T-helper 2 cell treated with Interferon-gamma antibody and Interleukin-4, amounts not matched to agents 5 μg/mL and 100 μg/mL, for 36 hours (primary cell): ENCODE measurements around the gene EXOSC10.
"Not testable (repeated sequence)": the region's sequence is repeated elsewhere in the genome, so short reads cannot be mapped to it uniquely, and the experiment has no call there.

Source experiments
- DNase-seq: peaks from one replicate; pipeline ENCODE4 v3.0.0; 2021; ENCODE audit warnings: low spot score
- H3K27ac Mint-ChIP-seq: one replicate; pipeline ENCODE4 v1.8.0; 2021; ENCODE audit warnings: mild to moderate bottlenecking, mixed read lengths
- H3K27me3 Mint-ChIP-seq: one replicate; pipeline ENCODE4 v1.8.0; 2021; ENCODE audit warnings: low read depth, mixed read lengths
- H3K36me3 Mint-ChIP-seq: one replicate; pipeline ENCODE4 v1.8.0; 2021; ENCODE audit warnings: low read depth, mixed read lengths
- H3K4me1 Mint-ChIP-seq: one replicate; pipeline ENCODE4 v1.8.0; 2021; ENCODE audit warnings: low read depth, mixed read lengths
- H3K4me3 Mint-ChIP-seq: one replicate; pipeline ENCODE4 v1.8.0; 2022; ENCODE audit warnings: mild to moderate bottlenecking, moderate library complexity, mixed read lengths
- H3K9me3 Mint-ChIP-seq: one replicate; pipeline ENCODE4 v1.8.0; 2021; ENCODE audit warnings: mixed read lengths

EXOSC10 gene

DNA sequence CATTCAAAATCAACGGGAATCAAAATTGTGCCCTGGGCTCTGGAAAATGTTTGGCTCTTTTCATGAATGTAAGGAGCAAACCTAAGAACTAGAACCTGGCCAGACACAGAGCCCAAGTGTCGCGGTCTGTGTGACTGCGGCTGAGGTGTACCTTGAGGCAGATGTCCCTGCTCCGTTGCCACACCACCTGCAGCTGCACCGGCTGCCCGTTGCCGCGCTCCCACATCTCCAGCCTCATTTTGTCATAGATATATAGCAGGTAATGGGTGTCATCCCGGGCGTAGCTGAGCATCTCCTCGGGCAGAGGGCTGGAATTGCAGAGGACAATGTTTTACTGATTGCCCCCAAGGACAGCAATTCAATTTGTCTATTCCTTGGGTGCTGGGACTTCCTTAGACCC, 18.7 kb downstream of the EXOSC10 start:
- Mint-ChIP-seq H3K27ac (no peak overlapping the region), H3K36me3 (peaks cover 48% of the 10 kb centered on the region)

GRCh38 chr1:11078631-11079030, 21.0 kb downstream of the EXOSC10 start:
- H3K27ac Mint-ChIP-seq: no peak overlapping the region
- no peaks in the 10 kb centered on the region for H3K4me1 Mint-ChIP-seq
- no peaks in the 10 kb centered on the region for H3K27me3 Mint-ChIP-seq
- peaks cover 48% of the 10 kb centered on the region for H3K36me3 Mint-ChIP-seq
- DNase-seq: no peak
- no peak overlapping the region for H3K4me3 Mint-ChIP-seq
- H3K9me3 Mint-ChIP-seq: no peaks in the 10 kb centered on the region

More for the DNA sequence above, 18.7 kb downstream of the EXOSC10 start:
- no peak for DNase-seq
- no peaks in the 10 kb centered on the region for H3K27me3 Mint-ChIP-seq
- no peaks in the 10 kb centered on the region for H3K4me1 Mint-ChIP-seq
- H3K4me3 Mint-ChIP-seq: no peak overlapping the region
- H3K9me3 Mint-ChIP-seq: no peaks in the 10 kb centered on the region

DNA sequence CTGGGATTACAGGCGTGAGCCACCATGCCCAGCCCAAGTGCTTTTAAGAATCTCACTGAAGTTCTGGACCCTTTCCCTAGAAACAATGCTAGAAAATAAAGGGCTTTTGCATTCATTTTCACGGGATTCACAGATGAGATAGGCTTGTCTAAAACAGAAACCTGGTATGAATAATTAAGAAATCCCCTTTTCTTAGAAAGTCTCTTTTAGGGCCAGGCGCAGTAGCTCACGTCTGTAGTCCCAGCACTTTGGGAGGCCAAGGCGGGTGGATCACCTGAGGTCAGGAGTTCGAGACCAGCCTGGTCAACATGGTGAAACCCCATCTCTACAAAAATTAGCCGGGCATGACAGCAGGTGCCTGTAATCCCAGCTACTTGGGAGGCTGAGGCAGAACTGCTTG, 26.3 kb downstream of the EXOSC10 start:
- not testable (repeated sequence) for H3K4me1 Mint-ChIP-seq, H3K9me3 Mint-ChIP-seq, H3K4me3 Mint-ChIP-seq, DNase-seq, H3K27ac Mint-ChIP-seq, H3K27me3 Mint-ChIP-seq
- peaks cover 61% of the 10 kb centered on the region for H3K36me3 Mint-ChIP-seq

GRCh38 chr1:11072216-11072917, 27.3 kb downstream of the EXOSC10 start:
- no peak overlapping the region for H3K27ac Mint-ChIP-seq
- no peak overlapping the region for H3K4me3 Mint-ChIP-seq
- no peaks in the 10 kb centered on the region for H3K27me3 Mint-ChIP-seq
- peaks cover 61% of the 10 kb centered on the region for H3K36me3 Mint-ChIP-seq
- no peaks in the 10 kb centered on the region for H3K9me3 Mint-ChIP-seq
- DNase-seq: no peak
- H3K4me1 Mint-ChIP-seq: peaks cover 1% of the 10 kb centered on the region

GRCh38 chr1:11071463-11072215, 28.0 kb downstream of the EXOSC10 start:
- Mint-ChIP-seq H3K4me3 (no peak overlapping the region), H3K27me3 (no peaks in the 10 kb centered on the region), H3K9me3 (no peaks in the 10 kb centered on the region), H3K27ac (no peak overlapping the region), H3K36me3 (peaks cover 60% of the 10 kb centered on the region), H3K4me1 (peaks cover 1% of the 10 kb centered on the region)
- DNase-seq: no peak

DNA sequence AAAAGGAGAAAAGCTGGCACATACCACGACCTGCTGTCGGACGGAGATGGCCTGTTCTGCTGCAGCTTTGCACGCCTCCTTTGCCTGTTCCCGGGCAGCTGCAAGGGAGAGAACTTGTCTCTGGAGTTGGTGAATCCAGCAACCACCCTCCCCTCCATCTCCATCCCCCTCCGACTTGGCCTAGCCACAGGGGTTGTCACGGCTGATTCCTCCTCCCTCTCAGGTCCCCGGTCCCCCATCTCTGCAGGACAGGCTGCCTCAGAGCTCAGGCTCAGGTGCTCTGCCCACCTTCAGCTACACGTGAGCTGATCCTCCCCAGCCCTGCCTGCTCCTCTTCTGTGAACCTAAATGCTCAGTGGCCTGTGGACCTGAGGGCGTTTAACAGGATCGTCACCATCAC, 28.8 kb downstream of the EXOSC10 start:
- DNase-seq: no peak
- Mint-ChIP-seq H3K36me3 (peaks cover 61% of the 10 kb centered on the region), H3K9me3 (no peaks in the 10 kb centered on the region), H3K4me1 (peaks cover 1% of the 10 kb centered on the region), H3K27ac (no peak overlapping the region), H3K4me3 (no peak overlapping the region), H3K27me3 (no peaks in the 10 kb centered on the region)

DNA sequence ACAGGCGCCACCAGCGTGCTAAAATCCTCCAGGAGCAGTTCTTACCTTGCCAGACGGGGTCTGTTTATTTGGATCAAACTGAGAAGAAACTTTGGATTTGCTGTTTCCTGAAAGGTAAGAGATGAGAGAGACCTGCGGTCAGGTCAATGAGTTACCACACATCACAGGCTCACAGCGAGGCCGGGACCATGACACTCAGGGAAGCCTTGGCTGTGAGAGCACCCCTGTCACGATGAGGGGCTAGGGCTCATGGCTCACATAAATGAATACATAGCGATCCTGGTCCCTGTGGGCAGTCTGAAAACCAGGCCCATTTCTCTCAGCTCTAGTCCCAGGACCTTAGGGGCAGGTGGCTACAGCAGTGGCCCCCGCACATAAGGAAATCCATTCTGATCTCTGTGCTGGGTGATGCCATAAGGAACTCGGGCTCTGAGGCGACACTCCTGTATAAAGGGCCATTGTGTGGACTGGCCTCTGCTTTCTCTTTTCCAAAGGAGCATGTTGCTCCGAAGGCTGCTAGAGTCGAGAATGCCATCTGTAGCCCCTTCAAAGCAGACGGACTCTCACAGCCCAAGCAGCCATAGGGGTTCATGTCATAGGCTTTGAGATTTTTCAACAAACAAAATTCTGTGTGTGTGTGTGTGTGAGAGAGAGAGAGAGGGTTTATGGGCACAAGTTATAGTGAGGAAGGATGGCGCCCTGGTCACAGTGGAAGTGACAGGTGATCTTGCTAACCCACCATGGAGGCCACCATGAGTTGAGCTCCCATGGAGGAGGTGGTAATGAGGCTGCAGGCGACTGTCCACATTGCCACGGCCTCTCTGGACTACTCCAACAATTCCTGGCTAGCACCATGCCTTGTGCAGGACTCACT, 30.8 kb downstream of the EXOSC10 start:
- Mint-ChIP-seq H3K9me3 (no peaks in the 10 kb centered on the region), H3K4me3 (no peak overlapping the region), H3K27me3 (no peaks in the 10 kb centered on the region), H3K36me3 (peaks cover 62% of the 10 kb centered on the region), H3K27ac (no peak overlapping the region), H3K4me1 (peaks cover 1% of the 10 kb centered on the region)
- no peak for DNase-seq

DNA sequence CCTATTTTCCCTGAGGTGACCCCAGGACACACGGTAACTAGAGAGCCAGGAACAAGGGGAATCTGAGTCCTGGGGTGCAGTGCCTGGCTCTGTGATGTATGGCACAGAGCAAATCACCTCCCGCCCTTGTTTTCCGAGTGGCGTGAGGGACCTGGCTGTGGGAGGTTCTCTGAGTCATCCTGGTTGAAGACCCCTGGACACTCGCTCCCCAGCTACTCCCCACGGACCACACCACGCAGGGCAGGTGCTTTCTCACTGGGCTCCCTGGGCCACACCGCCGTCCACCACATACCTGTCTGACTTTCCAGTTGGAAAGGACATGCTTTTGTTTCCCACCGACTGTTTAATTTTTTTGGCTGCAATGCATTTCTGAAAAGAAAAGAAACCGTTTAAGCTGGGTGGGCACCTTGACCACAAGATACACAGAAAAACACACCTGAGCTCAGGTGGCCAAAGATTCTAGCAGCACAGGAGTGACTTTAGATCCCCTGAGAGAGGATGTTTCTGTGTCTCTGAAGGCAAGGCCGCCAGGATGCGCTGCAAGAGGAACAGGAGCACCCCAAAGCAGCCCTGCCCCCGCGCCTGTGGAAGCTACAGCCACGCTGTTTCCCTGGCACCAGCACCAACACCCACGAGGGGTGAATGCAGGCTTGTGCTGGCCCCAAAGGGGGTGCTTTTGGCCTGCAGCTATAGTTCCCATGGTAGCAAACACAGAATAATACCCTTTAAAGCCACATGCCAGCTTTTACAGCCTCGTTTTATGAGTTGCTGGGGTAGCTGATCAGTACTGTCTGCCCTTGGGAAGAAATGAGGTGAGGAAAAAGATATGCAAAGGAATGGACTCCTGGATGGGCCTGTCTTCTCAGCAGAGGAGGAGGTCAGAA, 31.7 kb downstream of the EXOSC10 start:
- H3K4me1 Mint-ChIP-seq: peaks cover 6% of the 10 kb centered on the region
- no peak for DNase-seq
- H3K9me3 Mint-ChIP-seq: no peaks in the 10 kb centered on the region
- no peak overlapping the region for H3K27ac Mint-ChIP-seq
- peaks cover 68% of the 10 kb centered on the region for H3K36me3 Mint-ChIP-seq
- H3K4me3 Mint-ChIP-seq: no peak overlapping the region
- no peaks in the 10 kb centered on the region for H3K27me3 Mint-ChIP-seq

- peaks cover 58% of the 10 kb centered on the region for H3K36me3 Mint-ChIP-seq
- H3K27me3 Mint-ChIP-seq: no peaks in the 10 kb centered on the region
- DNase-seq: no peak
Measured at GRCh38 chr1:11065796-11066195, 33.9 kb downstream of the EXOSC10 start.

DNA sequence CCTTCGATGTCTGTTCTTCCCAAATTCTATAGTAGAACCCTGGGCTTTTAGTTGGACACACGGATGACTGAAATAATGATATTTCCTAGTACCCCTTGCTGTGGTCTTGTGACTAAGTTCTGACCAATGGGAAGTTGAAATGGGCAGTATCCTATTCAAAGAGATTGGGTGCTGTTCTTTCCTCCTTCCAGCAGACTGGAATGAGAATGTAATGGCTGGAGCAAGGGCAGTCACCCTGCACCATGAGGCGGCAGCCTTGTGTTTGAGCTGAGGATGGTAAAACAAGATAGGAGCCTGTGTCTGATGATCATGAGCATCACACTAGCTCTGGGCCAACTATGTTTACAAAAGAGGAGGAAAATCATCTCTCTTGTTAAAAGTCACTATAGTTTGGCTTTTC, 34.7 kb downstream of the EXOSC10 start:
- Mint-ChIP-seq H3K36me3 (peaks cover 52% of the 10 kb centered on the region), H3K27me3 (no peaks in the 10 kb centered on the region), H3K4me3 (no peak overlapping the region), H3K27ac (peak overlapping the region; percentile 7), H3K4me1 (peaks cover 27% of the 10 kb centered on the region), H3K9me3 (no peaks in the 10 kb centered on the region)
- no peak for DNase-seq

More at GRCh38 chr1:11065796-11066195, 33.9 kb downstream of the EXOSC10 start:
- H3K27ac Mint-ChIP-seq: no peak overlapping the region
- no peaks in the 10 kb centered on the region for H3K9me3 Mint-ChIP-seq
- H3K4me3 Mint-ChIP-seq: no peak overlapping the region
- H3K4me1 Mint-ChIP-seq: peaks cover 21% of the 10 kb centered on the region

- Mint-ChIP-seq H3K36me3 (peaks cover 47% of the 10 kb centered on the region), H3K4me1 (peaks cover 25% of the 10 kb centered on the region)
- H3K9me3 Mint-ChIP-seq, H3K27me3 Mint-ChIP-seq, DNase-seq, H3K27ac Mint-ChIP-seq, H3K4me3 Mint-ChIP-seq: not testable (repeated sequence)
Measured at GRCh38 chr1:11063937-11064537, 35.6 kb downstream of the EXOSC10 start.

- DNase-seq: peak; percentile 73
- H3K9me3 Mint-ChIP-seq: no peaks in the 10 kb centered on the region
- H3K27ac Mint-ChIP-seq: peak overlapping the region; percentile 74
- peaks cover 44% of the 10 kb centered on the region for H3K36me3 Mint-ChIP-seq
- peak overlapping the region; percentile 54 for H3K4me3 Mint-ChIP-seq
- H3K27me3 Mint-ChIP-seq: no peaks in the 10 kb centered on the region
- peaks cover 28% of the 10 kb centered on the region for H3K4me1 Mint-ChIP-seq
Measured at GRCh38 chr1:11062965-11063401, 36.7 kb downstream of the EXOSC10 start.
